ENCODE data around the gene ANKRD29.

Gene ANKRD29, protein sequence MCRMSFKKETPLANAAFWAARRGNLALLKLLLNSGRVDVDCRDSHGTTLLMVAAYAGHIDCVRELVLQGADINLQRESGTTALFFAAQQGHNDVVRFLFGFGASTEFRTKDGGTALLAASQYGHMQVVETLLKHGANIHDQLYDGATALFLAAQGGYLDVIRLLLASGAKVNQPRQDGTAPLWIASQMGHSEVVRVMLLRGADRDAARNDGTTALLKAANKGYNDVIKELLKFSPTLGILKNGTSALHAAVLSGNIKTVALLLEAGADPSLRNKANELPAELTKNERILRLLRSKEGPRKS

DNA sequence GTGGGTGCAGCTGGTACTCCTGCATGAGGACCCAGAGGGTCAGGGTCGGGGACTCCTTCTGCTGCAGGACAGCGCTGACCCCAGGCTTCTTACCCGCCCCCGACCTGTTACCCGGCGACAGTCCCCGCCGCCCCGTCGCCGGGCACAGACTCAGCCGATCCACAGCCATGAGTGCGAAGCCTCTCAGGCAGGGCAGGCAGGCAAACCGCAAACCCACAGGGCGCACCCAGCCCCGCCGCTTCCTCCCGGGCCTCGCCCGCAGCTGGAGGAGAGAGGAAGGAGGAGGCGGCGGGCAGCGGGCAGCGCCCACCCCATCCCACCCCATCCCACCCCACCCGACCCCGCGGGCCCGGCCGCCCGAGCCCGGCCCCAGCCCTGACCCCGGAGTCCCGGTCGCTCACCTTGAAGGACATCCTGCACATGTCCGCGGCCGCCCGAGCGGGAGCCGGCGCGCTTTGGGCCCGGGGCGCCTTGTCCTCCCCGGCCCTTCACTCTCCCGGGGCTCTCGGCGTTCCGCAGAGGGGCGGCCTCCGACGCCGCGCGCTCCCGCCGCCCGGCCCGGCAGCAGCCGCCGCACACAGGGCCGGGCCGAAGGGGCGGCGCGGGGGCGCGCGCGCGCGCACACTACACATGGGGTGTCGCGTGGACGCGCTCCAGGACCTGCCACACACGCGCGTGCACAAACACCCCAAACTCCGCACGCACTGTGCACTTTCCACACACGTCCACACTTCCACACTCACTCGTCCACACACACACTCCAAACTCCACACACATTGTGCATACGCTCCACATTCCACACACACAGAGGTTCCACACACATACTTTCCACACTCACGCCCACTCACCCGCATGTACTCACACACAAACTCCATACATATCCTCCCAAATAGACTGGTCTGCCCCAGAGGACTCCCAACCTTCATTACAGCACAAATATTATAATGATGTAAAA, at the start of gene ANKRD29:
ANKRD29 (minus strand) TSS at position 603 of the 955 bp plus-strand sequence; CDS start at position 422, 181 bp downstream.
- DNase-seq (ENCODE audit: low read depth): no peak

DNA sequence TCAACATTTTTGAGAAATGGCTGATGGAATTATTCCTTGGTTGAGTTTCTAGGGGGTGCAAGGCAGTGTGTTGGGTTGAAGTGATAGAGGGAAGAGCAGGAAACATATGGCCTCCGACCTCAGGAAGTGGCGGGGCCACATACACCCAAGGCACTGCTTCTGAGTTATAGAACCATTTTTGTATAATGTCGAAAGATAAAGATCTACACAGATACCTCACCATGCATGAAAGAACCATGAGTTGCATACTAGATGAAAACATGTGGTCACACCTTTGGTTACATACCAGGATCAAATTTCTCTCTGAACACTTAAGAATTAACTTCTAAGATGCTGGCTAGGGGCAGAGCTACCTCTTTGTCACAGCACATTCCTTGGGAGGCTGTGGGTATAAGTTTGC, 49.7 kb upstream of the ANKRD29 start:
- DNase-seq (ENCODE audit: low read depth): no peak

DNA sequence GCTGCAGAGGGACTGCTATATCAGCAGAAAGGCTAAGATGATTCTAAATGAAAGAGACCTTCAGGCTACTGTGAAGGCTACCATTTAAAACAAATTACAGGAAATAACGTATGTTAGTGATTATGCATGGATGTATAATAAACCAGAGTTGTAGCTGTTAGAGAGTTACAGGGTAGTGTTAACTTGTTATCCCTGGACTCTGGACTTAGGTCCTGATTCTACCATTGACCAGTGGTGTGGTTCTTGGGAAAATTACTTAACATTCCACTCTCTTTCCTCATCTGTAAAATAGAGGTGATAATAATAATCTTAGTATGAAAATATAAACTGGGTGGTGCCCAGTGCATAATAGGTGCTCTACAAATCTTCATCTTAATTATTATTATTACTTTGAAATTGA, 48.7 kb upstream of the ANKRD29 start:
- no peak for DNase-seq (ENCODE audit: low read depth)

DNA sequence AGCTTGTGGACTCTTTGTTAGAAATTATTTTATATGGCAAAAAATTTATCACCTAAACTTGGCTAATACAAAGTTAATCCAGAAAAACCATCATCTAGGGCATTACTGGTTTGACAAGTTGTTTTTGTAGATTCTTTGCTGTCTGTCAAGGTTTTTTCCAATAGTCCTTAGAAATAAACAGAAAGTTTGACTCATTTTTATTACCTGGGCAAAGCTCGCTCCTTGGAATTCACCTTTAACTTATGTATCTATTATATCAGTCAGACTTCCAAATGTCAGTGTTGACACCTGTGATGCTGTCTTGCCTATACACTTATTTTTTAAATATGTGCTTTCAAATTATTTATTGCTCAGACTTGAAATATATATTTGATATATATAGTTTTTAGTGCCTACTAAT, 48.2 kb upstream of the ANKRD29 start:
- no peak for DNase-seq (ENCODE audit: low read depth)

DNA sequence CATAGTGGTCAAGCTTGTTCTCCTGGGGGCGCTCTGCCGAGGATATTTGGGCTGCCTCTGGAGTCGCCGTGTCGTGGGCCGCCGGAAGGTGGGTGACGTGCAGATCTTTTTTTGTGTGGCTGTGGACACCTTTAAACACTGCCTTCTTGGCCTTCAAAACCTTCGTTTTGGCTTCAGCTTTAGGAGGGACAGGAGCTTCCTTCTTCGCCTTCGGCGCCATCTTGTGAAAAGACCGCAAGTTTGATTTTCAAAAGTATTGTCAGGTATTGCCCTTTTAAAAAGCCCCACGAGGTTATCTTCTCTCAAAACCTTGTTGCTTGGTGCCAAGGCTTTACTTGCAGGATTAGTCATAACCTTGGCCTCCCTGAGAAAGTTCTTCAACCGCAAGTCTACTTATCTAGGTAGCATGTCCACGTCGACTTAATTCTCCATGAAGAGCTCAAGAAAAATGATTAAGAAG, 47.4 kb upstream of the ANKRD29 start:
- no peak for DNase-seq (ENCODE audit: low read depth)

DNA sequence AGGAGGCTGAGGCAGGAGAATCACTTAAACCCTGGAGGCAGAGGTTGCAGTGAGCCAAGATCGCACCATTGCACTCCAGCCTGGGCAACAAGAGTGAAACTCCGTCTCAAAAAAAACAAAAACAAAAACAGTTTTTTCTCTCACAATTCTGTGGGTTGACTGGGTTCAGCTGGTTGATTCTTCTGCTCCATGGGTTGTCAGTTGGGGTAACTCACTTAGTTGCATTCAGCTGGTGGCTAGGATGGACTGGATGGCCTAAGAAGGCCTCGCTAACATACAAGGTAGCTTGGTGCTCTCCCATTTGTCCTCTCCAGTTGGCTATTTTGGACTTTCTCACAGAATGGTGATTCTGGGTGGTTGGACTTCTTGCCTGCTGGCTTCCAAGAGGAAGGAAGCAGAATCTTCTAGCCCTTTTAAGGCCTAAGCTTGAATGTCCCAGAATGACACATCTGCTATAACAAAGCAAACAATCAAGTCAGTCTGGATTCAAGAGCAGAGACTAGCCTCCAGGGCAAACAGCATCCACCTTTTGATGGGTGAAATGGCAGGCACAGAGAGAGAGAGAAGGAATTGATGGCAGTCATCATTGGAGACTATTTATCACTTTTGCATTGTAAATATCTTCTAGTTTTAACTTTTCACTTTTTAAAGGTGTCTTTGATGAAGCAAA, 44.4 kb upstream of the ANKRD29 start:
- DNase-seq (ENCODE audit: low read depth): no peak

DNA sequence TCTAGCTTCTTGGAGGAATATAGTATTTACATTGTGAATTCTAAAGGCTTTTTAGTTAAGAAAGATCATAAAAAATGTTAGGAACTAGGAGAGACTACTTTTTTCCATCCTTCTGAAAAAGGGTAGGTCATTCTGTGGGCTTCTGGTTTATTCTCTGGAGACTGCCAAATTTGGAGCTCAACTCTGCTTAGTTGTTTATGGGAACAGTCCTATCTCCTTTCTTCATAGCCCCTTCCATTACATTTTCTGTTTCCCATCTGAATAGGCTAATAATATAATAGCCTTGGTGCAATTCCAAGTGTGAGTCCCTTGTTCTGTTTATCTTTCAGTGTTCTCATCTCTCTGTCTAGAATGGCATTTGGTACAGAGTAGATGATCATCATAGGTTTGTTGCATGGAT, 42.1 kb upstream of the ANKRD29 start:
- no peak for DNase-seq (ENCODE audit: low read depth)

DNA sequence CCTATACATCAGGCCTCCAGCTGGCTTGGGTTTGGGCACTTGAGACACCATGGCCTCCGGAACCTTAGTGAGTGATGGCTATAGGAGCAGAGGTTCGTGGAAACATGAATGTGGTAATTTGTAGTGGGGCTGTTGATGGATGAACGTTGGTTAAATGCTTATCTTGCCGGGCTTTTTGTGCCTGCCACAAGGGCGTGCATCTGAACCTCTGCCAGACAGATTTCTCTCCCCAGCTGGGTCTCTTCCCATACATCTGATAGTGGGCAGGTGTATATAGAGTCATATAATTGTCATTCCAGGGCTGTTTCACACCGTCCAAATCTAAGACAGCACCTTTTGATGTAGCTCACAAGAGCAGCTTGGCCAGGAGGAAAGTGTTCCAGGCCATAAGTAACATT, 41.3 kb upstream of the ANKRD29 start:
- no peak for DNase-seq (ENCODE audit: low read depth)

DNA sequence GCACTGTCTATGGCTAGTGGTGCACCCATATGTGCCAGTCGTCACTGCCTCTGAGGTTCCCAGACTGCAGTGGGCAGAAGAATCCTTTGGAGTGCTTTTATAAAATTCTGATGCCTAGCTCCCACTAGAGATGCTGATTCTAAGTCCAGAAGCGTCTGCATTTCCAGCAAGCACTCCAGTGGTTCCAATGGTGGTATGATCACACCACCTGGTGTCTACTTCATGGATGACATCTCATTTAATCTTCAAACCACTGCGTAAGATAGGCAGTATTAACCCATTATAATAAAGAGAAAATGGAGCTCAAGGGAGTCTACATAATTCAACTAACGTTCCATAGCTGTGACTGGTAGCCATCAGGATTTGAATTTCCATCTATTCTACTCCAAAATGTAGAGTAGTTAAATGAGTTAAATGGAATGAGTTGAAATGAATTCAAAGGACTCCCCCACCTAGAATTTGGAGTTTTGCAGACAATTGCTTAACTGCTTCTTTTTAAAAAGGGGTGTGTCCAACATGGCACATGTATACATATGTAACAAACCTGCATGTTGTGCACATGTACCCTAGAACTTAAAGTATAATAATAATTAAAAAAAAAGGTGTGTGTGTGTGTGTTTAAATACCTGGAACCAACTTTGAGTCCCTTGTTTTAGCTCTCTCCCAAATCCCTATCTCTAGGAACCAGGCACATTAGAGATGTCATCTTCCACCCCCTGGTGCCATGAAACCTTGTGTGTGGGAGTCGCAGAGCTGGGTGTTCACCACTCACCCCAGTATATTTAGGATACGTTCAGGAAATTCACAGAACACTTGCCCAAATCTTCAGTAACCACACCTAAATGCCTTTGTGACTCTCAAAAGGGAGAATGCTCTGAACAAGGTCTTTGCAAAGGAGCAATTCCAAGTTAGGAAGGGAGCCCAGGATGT, 40.6 kb upstream of the ANKRD29 start:
- DNase-seq (ENCODE audit: low read depth): peak; percentile 69

DNA sequence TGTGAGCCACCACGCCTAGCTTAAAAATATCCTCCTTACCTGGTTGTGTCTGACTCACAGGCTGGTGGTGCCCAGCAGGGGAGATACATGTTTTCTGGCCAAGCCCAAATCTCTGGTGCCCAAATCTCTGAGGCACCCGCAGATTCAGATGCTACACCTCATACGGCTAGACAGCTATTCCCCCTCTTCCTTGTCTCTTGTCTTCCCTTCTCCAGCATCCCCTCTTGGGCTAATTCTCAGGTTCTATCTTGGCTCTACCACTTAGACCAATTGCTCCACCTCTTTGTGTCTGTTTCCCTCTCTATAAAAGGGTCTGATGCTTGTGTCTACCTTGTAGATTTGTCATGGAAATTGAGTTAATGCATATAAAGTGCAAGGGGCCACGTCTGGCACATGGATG, 39.9 kb upstream of the ANKRD29 start:
- no peak for DNase-seq (ENCODE audit: low read depth)

DNA sequence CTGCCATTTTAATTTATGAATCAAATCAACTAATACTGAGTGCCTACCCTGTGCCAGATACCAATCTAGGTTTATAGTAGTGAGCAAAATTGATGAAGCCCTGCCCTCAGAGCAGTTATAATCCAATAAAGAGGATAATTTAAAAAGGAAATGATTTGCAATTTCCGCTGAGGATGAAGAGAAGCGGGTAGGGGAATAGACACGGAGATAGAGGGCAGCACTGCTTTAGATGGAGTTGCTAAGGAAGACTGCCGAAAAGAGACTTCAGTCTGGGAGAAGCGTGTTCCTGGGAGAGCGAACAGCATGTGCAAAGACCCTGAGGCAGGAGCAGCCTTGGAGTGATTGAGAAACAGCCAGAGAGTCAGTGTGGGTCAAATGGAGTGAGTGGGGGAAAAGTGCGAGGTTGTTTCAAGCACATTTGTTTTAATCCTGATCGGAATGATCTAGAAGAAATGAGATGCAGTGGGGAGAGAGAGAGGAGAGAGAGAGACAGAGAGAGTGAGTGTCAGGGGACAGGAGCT, 38.9 kb upstream of the ANKRD29 start:
- no peak for DNase-seq (ENCODE audit: low read depth)

DNA sequence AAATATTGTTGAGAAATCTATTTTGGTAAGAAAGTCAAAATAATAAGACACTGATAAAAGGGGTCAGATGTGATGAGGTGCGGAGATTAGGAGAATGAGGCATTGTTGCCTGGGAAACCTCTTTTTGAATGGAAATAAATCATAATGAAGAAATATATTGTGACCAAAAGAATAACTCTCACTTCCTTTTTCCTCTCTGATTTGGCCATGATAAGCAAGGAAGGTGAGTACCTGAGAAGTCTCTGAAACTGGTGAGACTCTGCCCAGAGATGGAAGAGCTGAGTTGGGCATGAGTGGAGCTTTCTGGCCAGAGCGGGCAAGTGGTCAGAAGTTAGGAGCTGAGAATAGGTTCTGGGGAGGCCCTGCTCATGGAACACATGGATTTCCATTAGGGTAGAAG, 38.3 kb upstream of the ANKRD29 start:
- no peak for DNase-seq (ENCODE audit: low read depth)

DNA sequence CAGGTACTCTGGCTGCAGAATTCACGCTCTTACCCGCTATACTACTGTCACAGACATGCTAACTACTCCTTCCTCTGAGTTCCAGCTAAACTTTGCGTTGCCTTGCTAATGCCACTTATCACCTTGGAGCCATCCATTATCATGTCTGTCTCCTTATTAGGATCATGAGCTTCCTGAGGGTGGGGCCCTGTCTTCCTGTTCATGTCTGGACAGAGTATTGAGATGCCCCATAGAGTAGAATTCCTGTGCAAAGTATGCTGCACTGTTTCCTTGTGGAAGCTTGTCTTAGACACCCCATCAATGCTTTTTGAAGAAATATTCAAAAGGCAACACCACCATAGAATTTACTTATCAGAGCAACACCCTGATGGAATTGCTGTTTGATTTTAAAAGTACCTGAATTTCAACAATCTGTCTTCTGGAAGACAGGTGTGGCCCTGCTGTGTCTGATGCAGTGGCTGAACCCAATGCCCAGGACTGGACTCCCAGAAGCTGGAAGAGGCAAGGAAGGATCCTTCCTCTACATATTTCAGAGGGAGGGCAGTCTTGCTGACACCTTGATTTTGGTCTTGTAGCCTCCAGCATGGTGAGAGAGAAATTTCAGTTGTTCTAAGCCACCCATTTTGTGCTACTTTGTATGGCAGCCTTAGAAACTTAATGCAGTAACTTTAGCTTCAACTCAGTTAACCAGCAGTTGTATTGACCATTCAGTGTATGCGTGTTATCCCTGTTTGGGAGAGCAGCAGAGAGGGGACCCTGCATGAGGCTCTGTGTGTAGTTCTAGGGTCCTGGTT, 32.1 kb upstream of the ANKRD29 start:
- no peak for DNase-seq (ENCODE audit: low read depth)

DNA sequence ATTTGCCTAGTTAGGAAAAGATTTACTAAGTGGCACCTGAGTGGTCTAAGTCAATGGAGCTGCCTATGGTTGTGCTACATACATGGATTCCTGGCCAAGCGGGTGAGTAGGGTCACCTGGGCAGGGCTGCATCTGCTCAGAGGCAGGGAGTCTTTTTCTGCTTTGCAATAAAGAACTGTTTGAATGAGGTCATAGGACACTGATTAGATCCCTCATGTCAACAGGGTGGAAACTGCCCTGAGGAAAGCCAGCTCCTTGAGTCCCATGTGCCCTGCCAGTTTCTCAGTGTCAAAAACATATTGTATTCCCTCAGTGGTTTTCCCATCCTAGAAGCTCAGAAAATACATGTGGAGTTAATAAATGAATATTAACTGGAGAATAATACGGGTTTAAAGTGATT, 31.1 kb upstream of the ANKRD29 start:
- DNase-seq (ENCODE audit: low read depth): no peak

DNA sequence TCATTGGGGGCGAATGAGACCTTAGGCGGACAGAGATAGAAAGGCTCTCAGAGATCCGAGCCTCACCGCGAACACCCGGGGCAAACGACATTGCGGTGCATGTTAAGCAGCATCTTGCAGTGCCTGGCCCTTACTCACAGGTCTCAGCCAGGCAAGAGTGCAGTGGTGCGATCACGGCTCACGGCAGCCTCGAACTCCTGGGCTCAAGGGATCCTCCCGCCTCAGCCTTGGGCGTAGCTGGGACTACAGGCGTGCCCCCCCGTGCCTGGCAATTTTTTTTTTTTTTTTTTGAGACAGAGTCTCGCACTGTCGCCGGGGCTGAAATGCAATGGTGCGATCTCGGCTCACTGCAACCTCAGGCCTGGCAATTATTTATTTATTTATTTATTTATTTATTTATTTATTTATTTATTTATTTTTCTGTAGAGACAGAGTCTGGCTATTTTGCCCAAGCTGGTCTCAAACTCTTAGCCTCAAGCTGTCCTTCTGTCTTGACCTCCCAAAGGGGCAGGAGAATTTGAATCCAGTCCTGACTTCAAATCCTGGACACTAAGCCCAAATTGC, 27.9 kb upstream of the ANKRD29 start:
- no peak for DNase-seq (ENCODE audit: low read depth)

DNA sequence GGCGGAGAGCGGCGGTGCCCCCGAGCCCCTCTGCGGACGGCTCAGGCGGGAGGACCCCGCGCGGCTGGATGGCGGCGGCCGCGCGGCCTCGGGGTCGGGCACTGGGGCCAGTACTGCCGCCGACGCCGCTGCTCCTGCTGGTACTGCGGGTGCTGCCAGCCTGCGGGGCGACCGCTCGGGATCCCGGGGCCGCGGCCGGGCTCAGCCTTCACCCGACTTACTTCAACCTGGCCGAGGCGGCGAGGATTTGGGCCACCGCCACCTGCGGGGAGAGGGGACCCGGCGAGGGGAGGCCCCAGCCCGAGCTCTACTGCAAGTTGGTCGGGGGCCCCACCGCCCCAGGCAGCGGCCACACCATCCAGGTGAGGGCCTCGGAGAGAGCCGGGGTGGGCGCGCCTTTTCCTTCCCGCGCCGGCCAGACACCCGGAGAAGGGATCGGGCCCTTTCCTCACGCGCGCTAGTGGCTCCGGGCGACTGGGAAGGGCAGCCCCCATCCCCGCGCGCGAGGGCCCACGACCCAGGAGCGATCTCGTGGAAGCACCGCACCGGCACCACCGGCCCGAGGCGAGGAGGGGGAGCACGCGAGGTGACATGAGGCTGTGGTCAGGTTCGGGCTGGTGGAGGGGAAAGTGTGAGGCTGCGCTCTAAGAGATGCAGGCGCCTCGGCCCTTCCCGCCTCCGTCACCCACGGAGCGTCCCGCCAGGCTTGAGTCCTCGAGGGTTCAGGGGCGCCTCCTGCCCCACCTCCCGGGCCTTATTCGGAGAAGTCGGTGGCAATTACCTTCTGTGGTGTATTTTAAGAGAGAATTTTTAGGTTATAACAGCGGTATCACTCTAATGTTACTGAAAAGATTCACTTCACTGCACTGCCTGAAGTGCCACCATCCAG, 27.1 kb upstream of the ANKRD29 start:
- DNase-seq (ENCODE audit: low read depth): no peak

DNA sequence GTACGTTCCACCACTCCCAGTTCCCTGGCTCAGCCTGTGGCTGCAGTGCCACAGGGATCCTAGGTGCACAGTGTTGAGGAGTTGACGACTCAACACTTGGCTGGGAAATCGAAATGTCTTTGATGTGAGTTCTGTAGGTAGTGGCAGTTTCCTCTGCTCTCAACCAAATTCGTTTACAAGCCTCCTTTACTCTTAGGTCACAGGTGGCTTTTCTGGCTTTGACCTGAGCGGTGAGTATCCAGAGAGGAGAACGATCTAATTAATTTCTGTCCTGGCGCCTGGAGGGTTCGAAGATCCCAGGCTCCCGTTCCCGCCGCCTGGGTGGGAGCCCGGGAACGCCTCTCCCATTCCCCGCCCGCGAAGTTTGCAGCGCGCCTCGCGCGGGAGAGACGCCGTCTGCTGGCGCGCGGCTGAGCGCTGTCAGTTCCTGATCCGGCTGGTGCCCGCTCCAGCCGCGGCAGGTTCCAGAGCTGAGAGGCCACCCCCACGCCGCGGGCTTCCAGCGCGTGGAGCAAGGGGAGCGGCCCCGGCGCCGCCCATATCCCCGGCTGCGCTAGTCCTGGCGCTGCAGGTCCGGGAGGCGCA, 26.4 kb upstream of the ANKRD29 start, which contains the start of gene LAMA3:
LAMA3 (plus strand) TSS at position 423 of the 585 bp plus-strand sequence. CDS start 231 bp downstream, outside the sequence.
- no peak for DNase-seq (ENCODE audit: low read depth)

DNA sequence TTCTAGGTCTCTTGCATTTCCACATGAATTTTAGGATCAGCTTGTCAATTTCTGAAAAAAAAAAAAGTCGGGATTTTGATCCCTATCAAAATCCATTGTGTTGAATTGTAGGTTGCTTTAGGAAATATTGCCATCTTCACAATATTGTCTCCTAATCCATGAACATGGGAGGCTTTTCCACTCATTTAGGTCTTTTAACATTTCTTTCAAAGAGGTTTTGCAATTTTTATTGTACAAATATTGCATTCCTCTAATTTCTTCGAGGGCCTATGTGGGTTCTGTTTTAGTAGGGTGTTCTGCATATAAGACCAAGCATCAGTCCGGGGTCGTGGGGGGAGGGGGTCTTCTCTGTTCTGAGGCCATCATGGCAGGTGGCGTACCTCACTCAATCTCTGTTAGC, 25.8 kb upstream of the ANKRD29 start:
- no peak for DNase-seq (ENCODE audit: low read depth)

Data from fibroblast of the conjunctiva (primary cell).